ENCODE results near the gene MTG2. TPM values are rescaled to one million over a fixed set of nuclear protein-coding genes. Genes with fewer than 3 reads are reported as not detected.

The MTG2 gene
- total and polyA plus RNA-seq, 4 donors: 5.3 to 55.3 (median 29.0) TPM

- Histone ChIP-seq H3K9me3 (ENCODE audit: control insufficient read depth, low read length) (peaks cover 2% of the 10 kb centered on the region), H3K27me3 (ENCODE audit: control insufficient read depth in 1 of 2, insufficient read depth in 2 of 2, low read length in 1 of 2) (no peaks in the 10 kb centered on the region), H3K4me1 (ENCODE audit: control insufficient read depth in 1 of 2, insufficient read depth in 2 of 2, low read length in 2 of 2) (no peaks in the 10 kb centered on the region), H3K27ac (ENCODE audit: low read depth in 1 of 2, low read length in 2 of 2) (no peak overlapping the region), H3K4me3 (ENCODE audit: low read length in 2 of 2) (no peak overlapping the region), H3K36me3 (ENCODE audit: control insufficient read depth in 1 of 2, insufficient read depth in 2 of 2, low read length in 1 of 2) (no peaks in the 10 kb centered on the region)
- WGBS, 2 donors: 79 to 84% methylated on average over 7 of the region's 7 CpGs
- intact Hi-C loops (cut with DNase I): no loop called here
- DNase-seq (no peak), ATAC-seq (ENCODE audit: low FRiP score) (no peak)
Measured at GRCh38 chr20:62232194-62232593, 49.4 kb downstream of the MTG2 start.

- no peaks in the 10 kb centered on the region for H3K36me3 ChIP-seq (ENCODE audit: control insufficient read depth in 1 of 2, insufficient read depth in 2 of 2, low read length in 1 of 2)
- 21 to 32% methylated on average over 18 of the region's 18 CpGs for WGBS, 2 donors
- H3K4me3 ChIP-seq (ENCODE audit: low read length in 2 of 2): no peak overlapping the region
- H3K27ac ChIP-seq (ENCODE audit: low read depth in 1 of 2, low read length in 2 of 2): no peak overlapping the region
- intact Hi-C loops (cut with DNase I): no loop called here
- H3K9me3 ChIP-seq (ENCODE audit: control insufficient read depth, low read length): peaks cover 2% of the 10 kb centered on the region
- DNase-seq (no peak), ATAC-seq (ENCODE audit: low FRiP score) (no peak)
- H3K4me1 ChIP-seq (ENCODE audit: control insufficient read depth in 1 of 2, insufficient read depth in 2 of 2, low read length in 2 of 2): no peaks in the 10 kb centered on the region
- no peaks in the 10 kb centered on the region for H3K27me3 ChIP-seq (ENCODE audit: control insufficient read depth in 1 of 2, insufficient read depth in 2 of 2, low read length in 1 of 2)
Measured at GRCh38 chr20:62232770-62233645, 50.2 kb downstream of the MTG2 start.

GRCh38 chr20:62233684-62234083, 50.9 kb downstream of the MTG2 start:
- DNase-seq: no peak
- Histone ChIP-seq H3K4me3 (ENCODE audit: low read length in 2 of 2) (no peak overlapping the region), H3K4me1 (ENCODE audit: control insufficient read depth in 1 of 2, insufficient read depth in 2 of 2, low read length in 2 of 2) (no peaks in the 10 kb centered on the region), H3K27ac (ENCODE audit: low read depth in 1 of 2, low read length in 2 of 2) (no peak overlapping the region), H3K9me3 (ENCODE audit: control insufficient read depth, low read length) (peaks cover 2% of the 10 kb centered on the region), H3K27me3 (ENCODE audit: control insufficient read depth in 1 of 2, insufficient read depth in 2 of 2, low read length in 1 of 2) (no peaks in the 10 kb centered on the region), H3K36me3 (ENCODE audit: control insufficient read depth in 1 of 2, insufficient read depth in 2 of 2, low read length in 1 of 2) (no peaks in the 10 kb centered on the region)
- 84 to 85% methylated on average over 4 of the region's 4 CpGs for WGBS, 2 donors
- intact Hi-C loops (cut with DNase I): no loop called here
- ATAC-seq (ENCODE audit: low FRiP score): no peak

GRCh38 chr20:62234339-62234738, 51.5 kb downstream of the MTG2 start:
- H3K27ac ChIP-seq (ENCODE audit: low read depth in 1 of 2, low read length in 2 of 2): no peak overlapping the region

GRCh38 chr20:62235001-62235776, 52.4 kb downstream of the MTG2 start:
- Histone ChIP-seq H3K27me3 (ENCODE audit: control insufficient read depth in 1 of 2, insufficient read depth in 2 of 2, low read length in 1 of 2) (no peaks in the 10 kb centered on the region), H3K36me3 (ENCODE audit: control insufficient read depth in 1 of 2, insufficient read depth in 2 of 2, low read length in 1 of 2) (no peaks in the 10 kb centered on the region), H3K9me3 (ENCODE audit: control insufficient read depth, low read length) (peaks cover 2% of the 10 kb centered on the region), H3K27ac (ENCODE audit: low read depth in 1 of 2, low read length in 2 of 2) (no peak overlapping the region), H3K4me3 (ENCODE audit: low read length in 2 of 2) (no peak overlapping the region), H3K4me1 (ENCODE audit: control insufficient read depth in 1 of 2, insufficient read depth in 2 of 2, low read length in 2 of 2) (no peaks in the 10 kb centered on the region)
- DNase-seq (no peak), ATAC-seq (ENCODE audit: low FRiP score) (no peak)
- 71 to 72% methylated on average over 16 of the region's 16 CpGs for WGBS, 2 donors
- intact Hi-C loops (cut with DNase I): no loop called here

More at GRCh38 chr20:62234339-62234738, 51.5 kb downstream of the MTG2 start:
- H3K27me3 ChIP-seq (ENCODE audit: control insufficient read depth in 1 of 2, insufficient read depth in 2 of 2, low read length in 1 of 2): no peaks in the 10 kb centered on the region
- no peak overlapping the region for H3K4me3 ChIP-seq (ENCODE audit: low read length in 2 of 2)
- no peaks in the 10 kb centered on the region for H3K36me3 ChIP-seq (ENCODE audit: control insufficient read depth in 1 of 2, insufficient read depth in 2 of 2, low read length in 1 of 2)
- DNase-seq (no peak), ATAC-seq (ENCODE audit: low FRiP score) (no peak)
- intact Hi-C loops (cut with DNase I): no loop called here
- peaks cover 2% of the 10 kb centered on the region for H3K9me3 ChIP-seq (ENCODE audit: control insufficient read depth, low read length)
- 74 to 79% methylated on average over 5 of the region's 5 CpGs for WGBS, 2 donors
- no peaks in the 10 kb centered on the region for H3K4me1 ChIP-seq (ENCODE audit: control insufficient read depth in 1 of 2, insufficient read depth in 2 of 2, low read length in 2 of 2)

GRCh38 chr20:62235777-62236157, 52.9 kb downstream of the MTG2 start:
- Histone ChIP-seq H3K4me1 (ENCODE audit: control insufficient read depth in 1 of 2, insufficient read depth in 2 of 2, low read length in 2 of 2) (no peaks in the 10 kb centered on the region), H3K9me3 (ENCODE audit: control insufficient read depth, low read length) (peaks cover 2% of the 10 kb centered on the region), H3K27me3 (ENCODE audit: control insufficient read depth in 1 of 2, insufficient read depth in 2 of 2, low read length in 1 of 2) (no peaks in the 10 kb centered on the region), H3K36me3 (ENCODE audit: control insufficient read depth in 1 of 2, insufficient read depth in 2 of 2, low read length in 1 of 2) (no peaks in the 10 kb centered on the region), H3K4me3 (ENCODE audit: low read length in 2 of 2) (no peak overlapping the region), H3K27ac (ENCODE audit: low read depth in 1 of 2, low read length in 2 of 2) (no peak overlapping the region)
- DNase-seq: no peak
- ATAC-seq (ENCODE audit: low FRiP score): no peak
- intact Hi-C loops (cut with DNase I): loop anchor here in 1 of 2 donors (2.0 kb wide), 1 partner anchor 91 kb away; no protein-coding TSS in a partner anchor
- 95 to 97% methylated on average over 9 of the region's 9 CpGs for WGBS, 2 donors

GRCh38 chr20:62236200-62236599, 53.4 kb downstream of the MTG2 start:
- H3K9me3 ChIP-seq (ENCODE audit: control insufficient read depth, low read length): peaks cover 2% of the 10 kb centered on the region
- no peaks in the 10 kb centered on the region for H3K4me1 ChIP-seq (ENCODE audit: control insufficient read depth in 1 of 2, insufficient read depth in 2 of 2, low read length in 2 of 2)
- H3K36me3 ChIP-seq (ENCODE audit: control insufficient read depth in 1 of 2, insufficient read depth in 2 of 2, low read length in 1 of 2): no peaks in the 10 kb centered on the region
- intact Hi-C loops (cut with DNase I): loop anchor here in 1 of 2 donors (2.0 kb wide), 1 partner anchor 91 kb away; no protein-coding TSS in a partner anchor
- ATAC-seq (ENCODE audit: low FRiP score): no peak
- DNase-seq: no peak
- H3K27ac ChIP-seq (ENCODE audit: low read depth in 1 of 2, low read length in 2 of 2): no peak overlapping the region
- no peak overlapping the region for H3K4me3 ChIP-seq (ENCODE audit: low read length in 2 of 2)
- H3K27me3 ChIP-seq (ENCODE audit: control insufficient read depth in 1 of 2, insufficient read depth in 2 of 2, low read length in 1 of 2): no peaks in the 10 kb centered on the region
- 64 to 70% methylated on average over 6 of the region's 6 CpGs for WGBS, 2 donors

DNA sequence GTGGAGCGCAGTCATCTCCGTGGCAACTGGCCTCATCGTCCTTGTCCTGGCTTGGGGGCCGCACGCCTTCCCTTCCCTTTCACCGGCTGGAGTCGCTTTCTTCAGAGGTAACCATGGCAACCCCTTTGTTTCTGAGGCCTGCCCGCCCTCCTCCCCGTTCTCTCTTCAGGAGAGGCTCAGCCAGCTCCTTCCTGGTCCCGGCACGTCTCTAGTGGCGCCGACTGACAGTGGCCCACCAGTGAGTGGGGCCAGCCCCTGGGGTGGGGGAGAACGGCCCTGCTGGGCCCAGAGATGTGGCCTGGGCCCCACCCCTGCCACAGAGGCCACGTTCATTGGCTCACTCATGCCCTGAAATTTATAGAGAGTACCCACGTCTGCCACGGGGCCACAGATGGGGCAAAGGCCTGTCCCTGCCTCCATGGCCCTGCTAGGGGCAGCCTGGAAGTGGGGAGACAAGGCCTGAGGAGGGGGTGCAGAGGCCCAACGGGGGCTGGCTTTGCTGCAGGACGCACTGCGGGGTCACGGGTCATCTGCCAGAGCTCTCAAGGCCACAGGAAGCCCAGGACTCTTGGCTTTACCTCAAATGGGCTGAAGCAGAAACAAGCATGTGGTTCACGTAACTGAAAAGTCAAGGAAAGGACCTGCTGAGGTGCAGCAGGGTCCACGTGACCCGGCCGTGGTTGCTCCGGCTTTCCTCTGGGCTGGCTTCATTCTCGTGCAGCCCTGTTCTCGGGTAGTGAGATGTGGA, 54.1 kb downstream of the MTG2 start:
- no peaks in the 10 kb centered on the region for H3K4me1 ChIP-seq (ENCODE audit: control insufficient read depth in 1 of 2, insufficient read depth in 2 of 2, low read length in 2 of 2)
- peaks cover 2% of the 10 kb centered on the region for H3K9me3 ChIP-seq (ENCODE audit: control insufficient read depth, low read length)
- H3K27me3 ChIP-seq (ENCODE audit: control insufficient read depth in 1 of 2, insufficient read depth in 2 of 2, low read length in 1 of 2): no peaks in the 10 kb centered on the region
- H3K4me3 ChIP-seq (ENCODE audit: low read length in 2 of 2): no peak overlapping the region
- H3K27ac ChIP-seq (ENCODE audit: low read depth in 1 of 2, low read length in 2 of 2): no peak overlapping the region
- ATAC-seq (ENCODE audit: low FRiP score) (no peak), DNase-seq (no peak)
- 69 to 71% methylated on average over 28 of the region's 28 CpGs for WGBS, 2 donors
- H3K36me3 ChIP-seq (ENCODE audit: control insufficient read depth in 1 of 2, insufficient read depth in 2 of 2, low read length in 1 of 2): no peaks in the 10 kb centered on the region
- intact Hi-C loops (cut with DNase I): loop anchor here in 1 of 2 donors (2.0 kb wide), 1 partner anchor 92 kb away; no protein-coding TSS in a partner anchor
